Stimulated activated CD8-positive, alpha-beta memory T cell treated with anti-CD3 and anti-CD28 coated beads, Interleukin-12 subunit alpha, Interleukin-12 subunit beta, amount 100 ng/mL, for 24 hours (primary cell): Measurements from ENCODE around the gene PDE1A.

Experiments
- DNase-seq: peaks from one replicate; pipeline ENCODE4 v3.0.0-alpha.2; 2020; ENCODE audit errors: extremely low read depth

PDE1A gene

GRCh38 chr2:182132605-182133004 is 294.2 kb downstream of the PDE1A start:
- DNase-seq = no peak

GRCh38 chr2:182128821-182129707 is 297.8 kb downstream of the PDE1A start:
- no peak for DNase-seq

- DNase-seq = no peak
Observed at GRCh38 chr2:182117196-182117595, 309.6 kb downstream of the PDE1A start.

- DNase-seq = no peak
Observed at GRCh38 chr2:182116774-182117173, 310.1 kb downstream of the PDE1A start.

GRCh38 chr2:182115258-182115657 is 311.6 kb downstream of the PDE1A start:
- no peak for DNase-seq

GRCh38 chr2:182113334-182113733 is 313.5 kb downstream of the PDE1A start:
- no peak for DNase-seq

- no peak for DNase-seq
Observed at GRCh38 chr2:182110347-182110746, 316.5 kb downstream of the PDE1A start.

- DNase-seq = no peak
Observed at GRCh38 chr2:182103526-182103925, 323.3 kb downstream of the PDE1A start.

GRCh38 chr2:182101263-182101662 is 325.6 kb downstream of the PDE1A start:
- DNase-seq = no peak

GRCh38 chr2:182098648-182099047 is 328.2 kb downstream of the PDE1A start:
- no peak for DNase-seq

- no peak for DNase-seq
Observed at GRCh38 chr2:182097571-182098164, 329.2 kb downstream of the PDE1A start.

GRCh38 chr2:182090486-182090885 is 336.4 kb downstream of the PDE1A start:
- no peak for DNase-seq
